OCI-LY3 (cell line): ENCODE data around the gene RIPOR1.

Experiments used
- H2AFZ ChIP-seq: fragments of 200-600, 300-600 bp; shearing (Covaris generic); 2 replicates; pipeline ENCODE4 v1.6.0; 2014; ENCODE audit warnings: antibody characterized with exemption, low read depth, low read length
- H3K27ac ChIP-seq: fragments of 200-600, 300-600 bp; sonication (generic); 2 replicates; pipeline ENCODE4 v1.5.1; 2014; ENCODE audit warnings: mild to moderate bottlenecking, low read length, moderate library complexity, mixed read lengths
- H3K27me3 ChIP-seq: fragments of 200-600, 300-600 bp; sonication (generic); 2 replicates; pipeline ENCODE4 v1.6.1; 2014; ENCODE audit warnings: low read depth, low read length, mixed read lengths
- H3K36me3 ChIP-seq: fragments of 200-600, 300-600 bp; sonication (generic); replicated peaks from 2 replicates; pipeline ENCODE3; 2014; ENCODE audit warnings: low read depth, low read length, mixed read lengths
- H3K4me1 ChIP-seq: fragments of 300-600, 200-600 bp; sonication (generic); 2 replicates; pipeline ENCODE4 v1.6.1; 2014; ENCODE audit warnings: low read length, mixed read lengths
- H3K4me2 ChIP-seq: fragments of 200-600, 300-600 bp; sonication (generic); 2 replicates; pipeline ENCODE4 v1.6.1; 2014; ENCODE audit warnings: low read length, mixed read lengths
- H3K4me3 ChIP-seq: fragments of 300-600, 200-600 bp; sonication (generic); 2 replicates; pipeline ENCODE4 v1.5.1; 2014; ENCODE audit warnings: antibody characterized with exemption, mild to moderate bottlenecking, low read length, moderate library complexity
- H3K79me2 ChIP-seq: fragments of 300-600, 200-600 bp; shearing (Covaris generic); 2 replicates; pipeline ENCODE4 v1.6.1; 2014; ENCODE audit warnings: mild to moderate bottlenecking, low read length, mixed read lengths
- H3K9ac ChIP-seq: fragments of 300-600, 200-600 bp; shearing (Covaris generic); 2 replicates; pipeline ENCODE4 v1.6.0; 2014; ENCODE audit warnings: mild to moderate bottlenecking, low read length, moderate library complexity
- H3K9me3 ChIP-seq: fragments of 200-600, 300-600 bp; shearing (Covaris generic); 2 replicates; pipeline ENCODE4 v1.6.1; 2014; ENCODE audit warnings: low read length, mixed read lengths; ENCODE audit not compliant: insufficient read depth
- H4K20me1 ChIP-seq: fragments of 200-600, 300-600 bp; sonication (generic); 2 replicates; pipeline ENCODE4 v1.6.1; 2016; ENCODE audit warnings: low read length, mixed read lengths; ENCODE audit not compliant: insufficient read depth
- EZH2phosphoT487 ChIP-seq: fragments of 200-600 bp; shearing (Covaris generic); IDR thresholded peaks from 2 replicates; pipeline ENCODE4 v1.6.1; 2018; ENCODE audit warnings: antibody characterized with exemption, mixed run types, low read depth
- TF ChIP-seq, protein P1 (sequence below): fragments of 200-600, 300-600 bp; sonication (generic); IDR thresholded peaks from 2 replicates; pipeline ENCODE4 v1.5.1; 2014; ENCODE audit warnings: antibody characterized with exemption, low read length, low read depth

RIPOR1 gene

GRCh38 chr16:67562918-67563707 lies 34.5 kb downstream of the RIPOR1 start:
- Histone ChIP-seq H3K79me2 (peaks cover 65% of the 10 kb centered on the region), H3K27me3 (no peaks in the 10 kb centered on the region), H3K9ac (peak overlapping the region; percentile 97), H3K4me1 (peaks cover 37% of the 10 kb centered on the region), H3K4me3 (peak overlapping the region; percentile 88), H3K36me3 (no peaks in the 10 kb centered on the region), H3K4me2 (peak overlapping the region; percentile 90), H4K20me1 (0 out of 2 replicates have a peak, but pooled peaks cover 7% of the 10 kb centered on the region), H3K9me3 (no peaks in the 10 kb centered on the region), H2AFZ (peak overlapping the region; percentile 37; the same call in 1 of the 2 replicates), H3K27ac (peak overlapping the region; percentile 95)
- no peak for TF ChIP-seq EZH2phosphoT487
- TF ChIP-seq, protein P1, sequence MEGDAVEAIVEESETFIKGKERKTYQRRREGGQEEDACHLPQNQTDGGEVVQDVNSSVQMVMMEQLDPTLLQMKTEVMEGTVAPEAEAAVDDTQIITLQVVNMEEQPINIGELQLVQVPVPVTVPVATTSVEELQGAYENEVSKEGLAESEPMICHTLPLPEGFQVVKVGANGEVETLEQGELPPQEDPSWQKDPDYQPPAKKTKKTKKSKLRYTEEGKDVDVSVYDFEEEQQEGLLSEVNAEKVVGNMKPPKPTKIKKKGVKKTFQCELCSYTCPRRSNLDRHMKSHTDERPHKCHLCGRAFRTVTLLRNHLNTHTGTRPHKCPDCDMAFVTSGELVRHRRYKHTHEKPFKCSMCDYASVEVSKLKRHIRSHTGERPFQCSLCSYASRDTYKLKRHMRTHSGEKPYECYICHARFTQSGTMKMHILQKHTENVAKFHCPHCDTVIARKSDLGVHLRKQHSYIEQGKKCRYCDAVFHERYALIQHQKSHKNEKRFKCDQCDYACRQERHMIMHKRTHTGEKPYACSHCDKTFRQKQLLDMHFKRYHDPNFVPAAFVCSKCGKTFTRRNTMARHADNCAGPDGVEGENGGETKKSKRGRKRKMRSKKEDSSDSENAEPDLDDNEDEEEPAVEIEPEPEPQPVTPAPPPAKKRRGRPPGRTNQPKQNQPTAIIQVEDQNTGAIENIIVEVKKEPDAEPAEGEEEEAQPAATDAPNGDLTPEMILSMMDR = peak; percentile 38

DNA sequence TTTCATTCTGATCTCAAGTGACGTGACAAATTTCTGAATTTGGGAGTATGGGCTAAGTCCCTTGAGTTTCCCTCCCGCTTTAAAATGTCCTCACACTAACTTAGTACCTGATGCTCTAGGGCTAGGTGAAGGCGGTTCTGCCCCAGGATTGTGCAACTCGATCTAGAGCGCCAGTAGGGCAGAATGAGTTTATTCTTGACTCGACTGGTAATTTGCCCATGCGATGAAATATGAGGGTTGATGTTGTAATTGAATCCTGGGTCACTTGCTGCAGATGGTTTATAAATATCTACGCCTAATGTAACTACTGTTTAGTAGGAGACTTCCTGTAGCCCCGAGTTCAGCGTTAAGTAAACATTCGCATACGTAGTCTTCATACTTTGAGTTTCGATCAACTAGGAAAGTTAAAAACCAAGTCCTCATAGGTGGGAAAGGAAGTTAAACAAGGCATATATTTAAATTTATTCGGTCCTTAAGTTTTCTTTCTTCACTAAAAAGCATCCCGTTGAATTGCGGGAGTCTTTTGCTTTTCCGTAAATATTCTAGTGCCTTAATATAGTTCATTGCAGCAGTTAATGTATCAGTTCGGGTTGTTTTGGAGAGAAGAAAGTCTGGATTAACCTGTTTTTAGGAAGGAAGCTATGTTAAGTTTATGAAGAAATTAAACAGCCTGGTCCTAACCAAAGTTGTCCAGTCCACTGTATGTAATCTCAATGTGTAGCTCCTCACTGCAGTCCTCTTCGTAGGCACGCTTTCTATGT lies 35.3 kb downstream of the RIPOR1 start:
- H3K4me2 ChIP-seq = peak overlapping the region; percentile 90
- H3K9ac ChIP-seq = peak overlapping the region; percentile 97
- no peaks in the 10 kb centered on the region for H3K9me3 ChIP-seq
- H2AFZ ChIP-seq = no peak overlapping the region
- H3K27me3 ChIP-seq = no peaks in the 10 kb centered on the region
- H3K4me3 ChIP-seq = peak overlapping the region; percentile 88
- H3K4me1 ChIP-seq = peaks cover 37% of the 10 kb centered on the region
- H3K36me3 ChIP-seq = no peaks in the 10 kb centered on the region
- H3K79me2 ChIP-seq = peaks cover 73% of the 10 kb centered on the region
- H3K27ac ChIP-seq = peak overlapping the region; percentile 95
- H4K20me1 ChIP-seq = 0 out of 2 replicates have a peak, but pooled peaks cover 7% of the 10 kb centered on the region
- TF ChIP-seq, protein P1 = no peak
- no peak for TF ChIP-seq EZH2phosphoT487

DNA sequence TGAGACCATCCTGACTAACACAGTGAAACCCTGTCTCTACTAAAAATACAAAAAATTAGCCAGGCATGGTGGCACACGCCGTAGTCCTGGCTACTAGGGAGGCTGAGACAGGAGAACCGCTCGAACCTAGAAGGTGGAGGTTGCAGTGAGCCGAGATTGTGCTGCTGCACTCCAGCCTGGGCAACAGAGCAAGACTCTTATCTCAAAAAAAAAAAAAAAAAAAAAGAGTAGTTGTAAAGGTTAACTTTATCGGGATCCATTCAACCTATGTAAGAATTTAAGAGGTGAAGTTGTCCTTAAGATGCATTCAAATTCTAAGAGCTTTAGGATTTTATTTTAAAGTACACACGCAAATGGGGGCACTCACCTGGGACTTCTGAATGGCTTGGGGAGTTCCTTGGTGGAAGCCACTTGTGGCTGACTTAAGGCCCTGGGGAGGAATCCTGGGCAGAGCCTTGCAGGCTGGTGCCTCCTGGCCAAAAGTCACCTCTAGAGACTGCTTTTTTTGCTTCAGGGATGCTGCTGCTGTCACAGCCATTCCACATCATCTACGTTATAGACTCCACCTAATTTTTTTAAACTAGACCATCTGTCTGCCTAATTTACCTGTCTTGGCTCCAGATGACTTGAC lies 37.0 kb downstream of the RIPOR1 start:
- Histone ChIP-seq H3K4me1 (peaks cover 37% of the 10 kb centered on the region), H3K79me2 (peaks cover 87% of the 10 kb centered on the region), H3K27me3 (no peaks in the 10 kb centered on the region), H3K9ac (peak overlapping the region; percentile 23; the same call in 1 of the 2 replicates), H3K9me3 (no peaks in the 10 kb centered on the region), H3K4me3 (peak overlapping the region; percentile 66), H3K36me3 (no peaks in the 10 kb centered on the region), H3K27ac (peak overlapping the region; percentile 51; the same call in 1 of the 2 replicates), H2AFZ (no peak overlapping the region), H3K4me2 (peak overlapping the region; percentile 90), H4K20me1 (0 out of 2 replicates have a peak, but pooled peaks cover 7% of the 10 kb centered on the region)
- no peak for TF ChIP-seq EZH2phosphoT487
- TF ChIP-seq, protein P1 = no peak
